Body of pancreas (tissue), 4 donors: ENCODE measurements around the gene NRCAM. TPM values are rescaled to one million over a fixed set of nuclear protein-coding genes. Genes with fewer than 3 reads are reported as not detected.

Experiments
- ATAC-seq: fragments of 150-250 bp; one replicate; pipeline ENCODE4 v1.9.1; 2016
- DNase-seq, 4 donors: peaks; one replicate each; pipeline ENCODE4 v3.0.0-alpha.2; 2019
- H3K27ac ChIP-seq, 4 donors: fragments of 200-600 bp; sonication (generic); 1 replicate in 3 of 4; 2 replicates in 1 of 4; pipeline versions ENCODE4 v1.5.1 to v1.6.1; 2016 to 2019; ENCODE audit warnings: mild to moderate bottlenecking in 1 of 4, mixed read lengths in 1 of 4, moderate library complexity in 1 of 4
- H3K27me3 ChIP-seq, 2 donors: fragments of 200-600 bp; sonication (generic); one replicate each; pipeline ENCODE4 v1.6.0; 2016; ENCODE audit warnings: mild to moderate bottlenecking in 1 of 2
- H3K36me3 ChIP-seq, 2 donors: fragments of 200-600 bp; sonication (generic); replicated peaks in 1 of 2; 2 replicates each; pipeline ENCODE4 v1.5.1; 2016; ENCODE audit warnings: low read depth in 2 of 2; ENCODE audit not compliant: insufficient read depth in 1 of 2
- H3K4me1 ChIP-seq: fragments of 200-600 bp; sonication (generic); one replicate; pipeline ENCODE4 v1.6.0; 2016
- H3K4me3 ChIP-seq, 2 donors: fragments of 200-600 bp; sonication (generic); 1 replicate in 1 of 2; 2 replicates in 1 of 2; pipeline ENCODE4 v1.5.1; 2016 to 2019
- H3K9me3 ChIP-seq, 3 donors: fragments of 200-600 bp; sonication (generic); 1 replicate in 2 of 3; 2 replicates in 1 of 3; pipeline ENCODE4 v1.5.1; 2016
- POLR2A ChIP-seq, 3 donors: fragments of 450-650 bp; IDR thresholded peaks; one replicate each; pipeline ENCODE4 v1.6.1; 2016; ENCODE audit warnings: antibody characterized with exemption in 3 of 3, mild to moderate bottlenecking in 2 of 3
- WGBS, 2 donors: methylation state at CpG; one replicate each; pipeline ENCODE4 v1.1.5; 2017; 5-methylcytosine and 5-hydroxymethylcytosine counted together
- intact Hi-C: fragments of 100-400 bp; cut with DNase I; formaldehyde crosslinking; loops from one replicate; pipeline ENCODE4 v1.15.1; 2023
- total RNA-seq, 2 donors: library from RNA; depleted of rRNA; stranded (reverse); fragments of >200 nt; gene quantifications; one replicate each; pipeline ENCODE4 v1.1.0, GENCODE V29; 2016
- TF ChIP-seq, protein P1 (sequence below), 7 experiments: fragments of 450-650 bp in 4 of 7; fragments of 200-600 bp in 3 of 7; sonication (generic) in 3 of 7; IDR thresholded peaks; one replicate each; pipeline ENCODE4 v1.5.1; 2016 to 2019; ENCODE audit warnings: antibody characterized with exemption in 7 of 7

The NRCAM gene
- total RNA-seq, 2 donors from 2014 or later, result 39.4 to 49.8 TPM

- no peak for DNase-seq
- intact Hi-C loops, result no loop called here
- ATAC-seq, result no peak
- no peaks in the 10 kb centered on the region for H3K36me3 ChIP-seq
- H3K27ac ChIP-seq, result no peak overlapping the region
- H3K9me3 ChIP-seq, result no peaks in the 10 kb centered on the region
- peaks cover 37% of the 10 kb centered on the region for H3K4me1 ChIP-seq
- H3K4me3 ChIP-seq, result no peak overlapping the region
- H3K27me3 ChIP-seq, result no peaks in the 10 kb centered on the region
- WGBS, 2 donors, result 81 to 92% methylated on average over 3 of the region's 3 CpGs
- TF ChIP-seq, protein P1, sequence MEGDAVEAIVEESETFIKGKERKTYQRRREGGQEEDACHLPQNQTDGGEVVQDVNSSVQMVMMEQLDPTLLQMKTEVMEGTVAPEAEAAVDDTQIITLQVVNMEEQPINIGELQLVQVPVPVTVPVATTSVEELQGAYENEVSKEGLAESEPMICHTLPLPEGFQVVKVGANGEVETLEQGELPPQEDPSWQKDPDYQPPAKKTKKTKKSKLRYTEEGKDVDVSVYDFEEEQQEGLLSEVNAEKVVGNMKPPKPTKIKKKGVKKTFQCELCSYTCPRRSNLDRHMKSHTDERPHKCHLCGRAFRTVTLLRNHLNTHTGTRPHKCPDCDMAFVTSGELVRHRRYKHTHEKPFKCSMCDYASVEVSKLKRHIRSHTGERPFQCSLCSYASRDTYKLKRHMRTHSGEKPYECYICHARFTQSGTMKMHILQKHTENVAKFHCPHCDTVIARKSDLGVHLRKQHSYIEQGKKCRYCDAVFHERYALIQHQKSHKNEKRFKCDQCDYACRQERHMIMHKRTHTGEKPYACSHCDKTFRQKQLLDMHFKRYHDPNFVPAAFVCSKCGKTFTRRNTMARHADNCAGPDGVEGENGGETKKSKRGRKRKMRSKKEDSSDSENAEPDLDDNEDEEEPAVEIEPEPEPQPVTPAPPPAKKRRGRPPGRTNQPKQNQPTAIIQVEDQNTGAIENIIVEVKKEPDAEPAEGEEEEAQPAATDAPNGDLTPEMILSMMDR (IDR thresholded peaks at IDR 0.05), result no peak
- no peak for TF ChIP-seq POLR2A (IDR thresholded peaks at IDR 0.05)
Measured at GRCh38 chr7:108436906-108437305, 19.3 kb downstream of the NRCAM start.

DNA sequence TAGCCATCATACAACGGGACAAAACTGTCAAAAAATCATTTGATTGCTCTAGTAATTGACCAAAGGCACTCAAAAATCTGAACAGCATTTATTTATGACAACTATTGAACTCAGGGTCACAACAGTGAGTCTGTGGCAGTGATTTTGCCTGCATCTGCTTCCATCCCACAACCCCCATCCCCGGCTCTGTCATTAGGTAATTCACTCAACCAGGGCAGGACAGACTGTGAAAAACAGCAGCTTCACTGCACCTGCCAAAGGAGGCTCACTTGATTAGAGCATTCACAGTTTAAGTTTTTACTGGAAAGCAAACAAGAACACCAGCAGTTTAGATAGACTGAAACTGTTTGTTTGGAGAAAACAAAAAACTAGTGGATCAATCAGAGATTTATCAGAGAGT is 22.2 kb downstream of the NRCAM start:
- 24 to 31% methylated on average over 2 of the region's 2 CpGs for WGBS, 2 donors
- Histone ChIP-seq H3K4me3 (no peak overlapping the region), H3K36me3 (no peaks in the 10 kb centered on the region), H3K27ac (peak overlapping the region in 3 of 4 donors; percentile 21 to 63 (median 59)), H3K4me1 (peaks cover 48% of the 10 kb centered on the region), H3K27me3 (no peaks in the 10 kb centered on the region), H3K9me3 (no peaks in the 10 kb centered on the region)
- intact Hi-C loops, result no loop called here
- TF ChIP-seq POLR2A (IDR thresholded peaks at IDR 0.05), result no peak
- TF ChIP-seq, protein P1 (IDR thresholded peaks at IDR 0.05), result no peak
- ATAC-seq (peak; percentile 79), DNase-seq (peak in 3 of 4 donors; percentile 48 to 74 (median 70))

DNA sequence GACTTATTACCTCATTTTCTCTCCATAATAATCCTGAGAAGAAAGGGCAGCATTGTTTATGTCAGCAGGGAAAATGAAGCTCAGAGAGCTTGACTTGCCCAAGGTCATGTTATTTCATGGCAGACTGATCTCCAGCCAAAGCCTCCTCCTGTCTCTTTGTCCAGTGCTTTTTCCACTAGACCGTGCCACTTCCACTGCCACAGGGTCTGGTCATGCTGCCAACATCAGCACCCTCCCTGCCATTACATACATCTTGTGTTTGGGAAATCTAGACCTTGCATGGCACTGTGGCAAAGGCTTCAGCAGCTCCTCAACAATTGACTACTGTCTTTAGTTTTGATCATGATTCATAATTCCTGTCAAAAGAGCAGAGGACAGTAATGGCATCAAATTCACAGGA is 25.1 kb downstream of the NRCAM start:
- intact Hi-C loops, result no loop called here
- H3K36me3 ChIP-seq, result no peaks in the 10 kb centered on the region
- WGBS, 2 donors, result 16 to 38% methylated on average over 1 of the region's 1 CpG
- H3K27me3 ChIP-seq, result no peaks in the 10 kb centered on the region
- no peaks in the 10 kb centered on the region for H3K9me3 ChIP-seq
- DNase-seq, result no peak
- H3K27ac ChIP-seq, result peak overlapping the region in 1 of 4 donors; percentile 35
- H3K4me1 ChIP-seq, result peaks cover 48% of the 10 kb centered on the region
- ATAC-seq, result no peak
- TF ChIP-seq, protein P1 (IDR thresholded peaks at IDR 0.05), result no peak
- no peak for TF ChIP-seq POLR2A (IDR thresholded peaks at IDR 0.05)
- no peak overlapping the region for H3K4me3 ChIP-seq

GRCh38 chr7:108430664-108431063 is 25.6 kb downstream of the NRCAM start:
- TF ChIP-seq POLR2A (IDR thresholded peaks at IDR 0.05), result no peak
- TF ChIP-seq, protein P1 (IDR thresholded peaks at IDR 0.05), result no peak
- Histone ChIP-seq H3K27ac (peak overlapping the region in 1 of 4 donors; percentile 35), H3K36me3 (no peaks in the 10 kb centered on the region), H3K9me3 (no peaks in the 10 kb centered on the region), H3K27me3 (no peaks in the 10 kb centered on the region), H3K4me1 (peaks cover 47% of the 10 kb centered on the region), H3K4me3 (no peak overlapping the region)
- no peak for ATAC-seq
- no peak for DNase-seq
- intact Hi-C loops, result no loop called here
- WGBS, 2 donors, result 35 to 41% methylated on average over 1 of the region's 1 CpG

DNA sequence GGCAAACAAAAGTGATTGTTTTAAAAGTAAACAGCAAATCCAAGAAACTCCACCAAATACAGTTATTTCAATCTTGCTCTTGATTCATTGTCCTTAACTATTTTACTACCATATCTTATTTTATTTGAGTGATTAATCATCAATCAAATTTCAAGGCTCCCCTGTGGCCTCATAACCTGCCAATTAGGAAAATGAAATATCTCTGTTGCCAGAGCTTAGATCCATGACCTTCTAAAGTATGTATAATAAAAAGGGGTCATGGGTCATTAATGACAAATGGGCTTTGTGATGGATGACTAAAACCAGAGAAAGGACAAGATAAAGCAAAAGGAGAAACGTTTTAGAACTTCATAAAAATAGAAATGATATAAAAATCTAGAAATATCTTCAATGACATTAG is 28.5 kb downstream of the NRCAM start:
- ATAC-seq, result no peak
- intact Hi-C loops, result no loop called here
- WGBS, 2 donors, result 30 to 41% methylated on average over 1 of the region's 1 CpG

More for the DNA sequence above, 28.5 kb downstream of the NRCAM start:
- no peak for DNase-seq
- Histone ChIP-seq H3K27me3 (no peaks in the 10 kb centered on the region), H3K36me3 (no peaks in the 10 kb centered on the region), H3K4me3 (no peak overlapping the region), H3K27ac (no peak overlapping the region), H3K4me1 (peaks cover 21% of the 10 kb centered on the region), H3K9me3 (no peaks in the 10 kb centered on the region)
- TF ChIP-seq, protein P1 (IDR thresholded peaks at IDR 0.05), result no peak
- TF ChIP-seq POLR2A (IDR thresholded peaks at IDR 0.05), result no peak
